Right atrium auricular region (tissue), 2 donors: ENCODE measurements around the gene ZYG11A. TPM values are rescaled to one million over a fixed set of nuclear protein-coding genes. Genes with fewer than 3 reads are reported as not detected.
A peak's percentile ranks its signal among the peaks of the same experiment; 100 is the strongest.

Source experiments
- DNase-seq: peaks from one replicate; pipeline ENCODE4 v3.0.0-alpha.2; 2019; ENCODE audit warnings: low spot score
- H3K27ac ChIP-seq, 2 donors: fragments of 200-600 bp; sonication (generic); 1 replicate in 1 of 2; 2 replicates in 1 of 2; pipeline ENCODE4 v1.5.1; 2016 to 2019
- H3K27me3 ChIP-seq, 2 donors: fragments of 200-600 bp; sonication (generic); one replicate each; pipeline versions ENCODE4 v1.5.1 to v1.6.0; 2017 to 2019
- H3K36me3 ChIP-seq: fragments of 200-600 bp; sonication (generic); one replicate; pipeline ENCODE4 v1.5.1; 2016
- H3K4me1 ChIP-seq, 2 donors: fragments of 200-600 bp; sonication (generic); one replicate each; pipeline versions ENCODE4 v1.5.1 to v1.6.0; 2017 to 2019
- H3K4me3 ChIP-seq, 2 donors: fragments of 200-600 bp; sonication (generic); 1 replicate in 1 of 2; 2 replicates in 1 of 2; pipeline ENCODE4 v1.5.1; 2017 to 2019; ENCODE audit warnings: mild to moderate bottlenecking in 1 of 2, moderate library complexity in 1 of 2
- H3K9me3 ChIP-seq, 2 donors: fragments of 200-600 bp; sonication (generic); one replicate each; pipeline ENCODE4 v1.5.1; 2019
- total RNA-seq, 2 donors: library from RNA; depleted of rRNA; stranded (reverse); fragments of >200 nt; gene quantifications; one replicate each; pipeline ENCODE4 v1.1.0, GENCODE V29; 2016
- TF ChIP-seq, protein P1 (sequence below), 2 donors: fragments of 200-600 bp; sonication (generic); IDR thresholded peaks; one replicate each; pipeline ENCODE4 v1.5.1; 2019; ENCODE audit warnings: antibody characterized with exemption in 2 of 2

The ZYG11A gene
- total RNA-seq, 2 donors from 2014 or later, result not detected

DNA sequence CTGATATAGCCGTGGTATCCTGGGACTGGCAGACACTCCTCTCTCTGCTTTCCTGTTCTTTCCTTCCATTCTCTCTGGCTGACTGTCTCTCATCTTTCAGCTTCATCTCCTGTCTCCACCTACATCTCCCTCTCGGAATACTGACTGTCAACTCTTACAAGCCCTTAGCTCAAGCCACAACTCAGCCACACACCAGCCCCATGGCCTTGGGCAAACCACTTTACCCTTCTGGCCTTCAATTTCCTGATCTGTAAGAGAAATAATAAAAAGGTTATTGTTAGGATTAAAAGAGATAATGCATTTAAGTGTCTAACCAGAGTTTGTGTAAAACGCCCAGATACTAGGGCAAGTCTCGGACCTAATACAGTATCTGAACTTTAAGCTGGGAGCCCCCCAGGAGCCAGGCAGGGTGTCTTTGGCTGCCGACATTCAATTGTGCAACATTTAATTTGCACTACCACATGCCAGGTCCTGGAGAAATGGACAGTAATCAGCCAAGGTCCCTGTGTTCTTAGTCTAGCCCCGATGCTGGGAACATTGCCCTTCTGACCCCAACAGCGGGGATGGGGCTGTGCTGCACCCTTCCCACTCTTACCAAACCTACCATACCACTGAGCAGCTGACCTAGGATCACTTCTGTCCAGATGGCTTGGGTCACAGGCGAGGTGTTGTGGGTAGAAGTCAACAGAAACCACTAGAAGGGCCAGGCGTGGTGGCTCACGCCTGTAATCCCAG lies 73.8 kb downstream of the ZYG11A start:
- H3K27ac ChIP-seq, result peak overlapping the region; percentile 26 to 57
- H3K4me1 ChIP-seq, result peaks cover 0 to 42% of the 10 kb centered on the region in 2 donors
- H3K4me3 ChIP-seq, result no peak overlapping the region
- H3K36me3 ChIP-seq, result no peaks in the 10 kb centered on the region
- DNase-seq, result no peak
- H3K9me3 ChIP-seq, result no peaks in the 10 kb centered on the region
- no peaks in the 10 kb centered on the region for H3K27me3 ChIP-seq
- TF ChIP-seq, protein P1, sequence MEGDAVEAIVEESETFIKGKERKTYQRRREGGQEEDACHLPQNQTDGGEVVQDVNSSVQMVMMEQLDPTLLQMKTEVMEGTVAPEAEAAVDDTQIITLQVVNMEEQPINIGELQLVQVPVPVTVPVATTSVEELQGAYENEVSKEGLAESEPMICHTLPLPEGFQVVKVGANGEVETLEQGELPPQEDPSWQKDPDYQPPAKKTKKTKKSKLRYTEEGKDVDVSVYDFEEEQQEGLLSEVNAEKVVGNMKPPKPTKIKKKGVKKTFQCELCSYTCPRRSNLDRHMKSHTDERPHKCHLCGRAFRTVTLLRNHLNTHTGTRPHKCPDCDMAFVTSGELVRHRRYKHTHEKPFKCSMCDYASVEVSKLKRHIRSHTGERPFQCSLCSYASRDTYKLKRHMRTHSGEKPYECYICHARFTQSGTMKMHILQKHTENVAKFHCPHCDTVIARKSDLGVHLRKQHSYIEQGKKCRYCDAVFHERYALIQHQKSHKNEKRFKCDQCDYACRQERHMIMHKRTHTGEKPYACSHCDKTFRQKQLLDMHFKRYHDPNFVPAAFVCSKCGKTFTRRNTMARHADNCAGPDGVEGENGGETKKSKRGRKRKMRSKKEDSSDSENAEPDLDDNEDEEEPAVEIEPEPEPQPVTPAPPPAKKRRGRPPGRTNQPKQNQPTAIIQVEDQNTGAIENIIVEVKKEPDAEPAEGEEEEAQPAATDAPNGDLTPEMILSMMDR (IDR thresholded peaks at IDR 0.05), result no peak

DNA sequence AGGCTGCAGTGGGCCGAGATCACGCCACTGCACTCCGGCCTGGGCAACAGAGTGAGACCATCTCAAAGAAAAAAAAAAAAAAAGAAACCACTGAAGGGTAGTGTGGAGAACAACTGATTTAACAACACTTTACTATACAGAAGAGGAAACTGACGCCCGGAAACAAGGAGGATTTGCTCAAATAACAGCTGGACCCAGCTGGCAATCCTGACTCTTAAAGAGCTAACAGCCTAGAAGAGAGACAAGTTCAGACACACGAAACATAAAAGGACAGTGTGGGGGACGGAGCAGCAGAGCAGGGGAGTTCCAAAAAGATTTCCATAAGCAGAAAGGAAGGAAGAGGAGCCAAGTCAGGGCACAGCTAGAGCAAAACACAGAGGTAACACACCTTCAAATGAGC lies 74.6 kb downstream of the ZYG11A start:
- peaks cover 0 to 42% of the 10 kb centered on the region in 2 donors for H3K4me1 ChIP-seq
- H3K9me3 ChIP-seq, result no peaks in the 10 kb centered on the region
- DNase-seq, result no peak
- TF ChIP-seq, protein P1 (IDR thresholded peaks at IDR 0.05), result no peak
- H3K27ac ChIP-seq, result peak overlapping the region; percentile 26 to 57
- no peak overlapping the region for H3K4me3 ChIP-seq
- H3K36me3 ChIP-seq, result no peaks in the 10 kb centered on the region
- no peaks in the 10 kb centered on the region for H3K27me3 ChIP-seq

DNA sequence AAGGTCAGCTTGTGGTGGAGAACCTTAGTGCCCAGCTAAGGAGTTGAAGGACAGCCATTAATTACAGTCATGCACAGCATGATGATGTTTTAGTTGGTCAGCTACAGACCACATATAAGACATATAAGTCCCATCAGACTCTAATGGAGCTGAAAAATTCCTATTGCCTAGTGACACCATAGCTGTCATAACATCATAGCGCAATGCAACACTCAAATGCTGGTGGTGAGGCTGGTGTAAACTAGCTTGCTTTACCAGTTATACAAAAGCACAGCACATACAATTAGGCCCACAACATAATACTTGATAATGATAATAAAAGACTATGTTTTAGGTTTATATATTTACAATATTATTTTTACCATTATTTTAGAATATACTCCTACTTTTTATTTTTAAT lies 75.0 kb downstream of the ZYG11A start:
- no peaks in the 10 kb centered on the region for H3K36me3 ChIP-seq

DNA sequence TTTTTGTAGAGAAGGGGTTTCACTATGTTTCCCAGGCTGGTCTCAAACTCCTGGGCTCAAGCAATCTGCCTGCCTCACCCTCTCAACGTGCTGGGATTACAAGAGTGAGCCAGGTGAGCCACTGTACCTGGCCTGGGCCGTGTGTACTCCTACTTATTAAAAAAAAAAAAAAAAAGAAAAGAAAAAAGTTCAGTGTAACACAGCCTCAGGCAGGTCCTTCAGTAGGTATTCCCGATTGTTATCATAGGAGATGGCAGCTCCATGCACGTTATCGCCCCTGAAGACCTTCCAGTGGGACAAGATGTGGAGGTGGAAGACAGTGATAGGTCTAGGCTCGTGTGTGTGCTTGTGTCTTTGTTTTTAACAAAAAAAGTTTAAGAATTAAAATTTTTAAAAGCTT lies 75.6 kb downstream of the ZYG11A start:
- no peak for DNase-seq
- Histone ChIP-seq H3K9me3 (no peaks in the 10 kb centered on the region), H3K27me3 (no peaks in the 10 kb centered on the region), H3K27ac (no peak overlapping the region), H3K36me3 (no peaks in the 10 kb centered on the region), H3K4me3 (no peak overlapping the region), H3K4me1 (peaks cover 0 to 42% of the 10 kb centered on the region in 2 donors)
- TF ChIP-seq, protein P1 (IDR thresholded peaks at IDR 0.05), result no peak

More for the DNA sequence above, 75.0 kb downstream of the ZYG11A start:
- H3K9me3 ChIP-seq, result no peaks in the 10 kb centered on the region
- peaks cover 0 to 42% of the 10 kb centered on the region in 2 donors for H3K4me1 ChIP-seq
- H3K27ac ChIP-seq, result peak overlapping the region in 1 of 2 donors; percentile 57
- no peak for DNase-seq
- H3K4me3 ChIP-seq, result no peak overlapping the region
- no peaks in the 10 kb centered on the region for H3K27me3 ChIP-seq
- TF ChIP-seq, protein P1 (IDR thresholded peaks at IDR 0.05), result no peak

DNA sequence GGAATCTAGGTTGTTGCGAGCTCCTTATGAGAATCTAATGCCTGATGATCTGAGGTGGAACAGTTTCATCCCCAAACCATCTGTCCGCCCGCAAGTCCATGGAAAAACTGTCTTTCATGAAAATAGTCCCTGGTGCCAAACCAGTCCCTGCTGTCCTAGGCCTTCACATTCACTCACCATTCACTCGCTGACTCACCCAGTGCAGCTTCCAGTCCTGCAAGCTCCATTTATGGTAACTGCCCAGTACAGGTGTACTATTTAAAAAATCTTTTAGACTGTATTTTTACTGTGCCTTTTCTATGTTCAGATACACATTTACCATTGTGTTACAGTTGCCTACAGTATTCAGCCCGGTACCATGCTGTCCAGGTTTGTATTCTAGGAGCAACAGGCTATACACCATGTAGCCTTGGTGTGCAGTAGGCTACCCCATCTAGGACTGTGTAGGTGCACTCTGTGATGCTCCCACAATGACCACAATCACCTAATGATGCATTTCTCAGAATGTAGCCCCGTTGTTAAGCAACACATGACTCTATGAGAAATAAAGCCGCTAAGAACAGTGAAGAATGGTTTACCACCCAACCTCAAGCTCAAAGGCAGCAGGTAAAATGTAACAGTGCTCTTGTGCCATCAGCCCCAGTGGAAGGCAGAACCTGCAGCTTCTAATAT lies 76.6 kb downstream of the ZYG11A start:
- Histone ChIP-seq H3K27ac (no peak overlapping the region), H3K27me3 (no peaks in the 10 kb centered on the region), H3K4me3 (no peak overlapping the region), H3K9me3 (no peaks in the 10 kb centered on the region), H3K4me1 (peaks cover 0 to 42% of the 10 kb centered on the region in 2 donors), H3K36me3 (no peaks in the 10 kb centered on the region)
- TF ChIP-seq, protein P1 (IDR thresholded peaks at IDR 0.05), result no peak
- peak; percentile 11 for DNase-seq
